Kidney epithelial cell (primary cell): ENCODE data around the gene PRR19. TPM values are rescaled to one million over a fixed set of nuclear protein-coding genes. Genes with fewer than 3 reads are reported as not detected.
"Not testable (repeated sequence)": the region's sequence is repeated elsewhere in the genome, so short reads cannot be mapped to it uniquely, and the experiment has no call there.

Experiments
- DNase-seq: peaks from one replicate; pipeline ENCODE4 v3.0.0-alpha.2; 2010; ENCODE audit warnings: low read depth
- H3K27me3 ChIP-seq: 2 replicates; pipeline ENCODE4 v1.6.0; 2011; ENCODE audit warnings: low read length; ENCODE audit not compliant: control insufficient read depth, insufficient read depth
- H3K36me3 ChIP-seq: 2 replicates; pipeline ENCODE4 v1.5.1; 2011; ENCODE audit warnings: low read length; ENCODE audit not compliant: control insufficient read depth, insufficient read depth
- H3K4me3 ChIP-seq: 2 replicates; pipeline ENCODE4 v1.5.1; 2011; ENCODE audit warnings: low read depth, mild to moderate bottlenecking, control low read depth, low read length
- CTCF ChIP-seq: IDR thresholded peaks from 2 replicates; pipeline ENCODE4 v1.5.1; 2011; ENCODE audit warnings: mild to moderate bottlenecking, moderate library complexity, low read length, control low read depth, inconsistent platforms; ENCODE audit not compliant: insufficient read depth, poor library complexity, severe bottlenecking
- total RNA-seq: library from RNA; depleted of rRNA; stranded (reverse); fragments of >200 nt; gene quantifications from 2 replicates; pipeline ENCODE4 v1.2.3, GENCODE V29; 2015

Gene PRR19
- total RNA-seq, 1 donor from 2014 or later = 0.92 TPM

GRCh38 chr19:42335971-42336370 lies 34.0 kb downstream of the PRR19 start:
- DNase-seq = no peak
- TF ChIP-seq CTCF = no peak
- Histone ChIP-seq H3K4me3 (no peak overlapping the region), H3K36me3 (no peaks in the 10 kb centered on the region), H3K27me3 (no peaks in the 10 kb centered on the region)

GRCh38 chr19:42339126-42339860 lies 37.4 kb downstream of the PRR19 start:
- H3K4me3 ChIP-seq, H3K36me3 ChIP-seq, H3K27me3 ChIP-seq, DNase-seq: not testable (repeated sequence)

- not testable (repeated sequence) for DNase-seq, H3K36me3 ChIP-seq, H3K27me3 ChIP-seq, H3K4me3 ChIP-seq
Observed at GRCh38 chr19:42339922-42340321, 38.0 kb downstream of the PRR19 start.

- DNase-seq = no peak
- TF ChIP-seq CTCF = peak; percentile 12
- H3K36me3 ChIP-seq = no peaks in the 10 kb centered on the region
- H3K4me3 ChIP-seq = no peak overlapping the region
- H3K27me3 ChIP-seq = no peaks in the 10 kb centered on the region
Observed at GRCh38 chr19:42343344-42344110, 41.6 kb downstream of the PRR19 start.

GRCh38 chr19:42344336-42344893 lies 42.5 kb downstream of the PRR19 start:
- TF ChIP-seq CTCF = no peak
- no peak overlapping the region for H3K4me3 ChIP-seq
- no peaks in the 10 kb centered on the region for H3K27me3 ChIP-seq
- H3K36me3 ChIP-seq = no peaks in the 10 kb centered on the region
- no peak for DNase-seq

GRCh38 chr19:42345191-42345812 lies 43.4 kb downstream of the PRR19 start:
- DNase-seq = no peak
- Histone ChIP-seq H3K27me3 (no peaks in the 10 kb centered on the region), H3K36me3 (no peaks in the 10 kb centered on the region), H3K4me3 (no peak overlapping the region)
- no peak for TF ChIP-seq CTCF
